Endothelial cell of umbilical vein (primary cell): ENCODE measurements around the gene STK17B. TPM values are rescaled to one million over a fixed set of nuclear protein-coding genes. Genes with fewer than 3 reads are reported as not detected.

Experiments
- Bru-seq: library from RNA; stranded (reverse); fragments of 400-500 nt; gene quantifications from one replicate; lab custom pipeline; 2021; lab: Mats Ljungman, UMichigan
- BruChase-seq, 2 experiments: library from RNA; stranded (reverse); fragments of 400-500 nt; gene quantifications; one replicate each; lab custom pipeline; 2021; lab: Mats Ljungman, UMichigan
- BruUV-seq: library from RNA; stranded (reverse); fragments of 400-500 nt; replicated peaks from 2 replicates; lab custom pipeline; 2021; lab: Mats Ljungman, UMichigan
- CTCF ChIA-PET: fragments of 300-600, 350-600 bp; sonication (Branson Sonifier 250); formaldehyde crosslinking; loops from one replicate; lab custom pipeline; 2021; ENCODE audit warnings: antibody characterized with exemption, inconsistent platforms; lab: Charles Lee
- POLR2A ChIA-PET: fragments of 300-600, 350-600 bp; sonication (Branson Sonifier 250); formaldehyde crosslinking; loops from one replicate; lab custom pipeline; 2021; ENCODE audit warnings: antibody characterized with exemption, inconsistent platforms; lab: Charles Lee
- DNase-seq: peaks from one replicate; pipeline ENCODE4 v3.0.0-alpha.2; 2011; ENCODE audit warnings: low read depth, low spot score
- FAIRE-seq: peaks from 2 replicates; lab custom pipeline; 2011; peaks lifted over from hg19 to GRCh38; lab: Jason Lieb, UNC
- H2AFZ ChIP-seq: 2 replicates; pipeline ENCODE4 v1.6.0; 2012; ENCODE audit warnings: low read depth, low read length, control low read depth, inconsistent platforms
- H3K27ac ChIP-seq: 2 replicates; pipeline ENCODE4 v1.5.1; 2011; ENCODE audit warnings: low read depth, mild to moderate bottlenecking, control low read depth, low read length, moderate library complexity; ENCODE audit not compliant: insufficient read depth
- H3K27me3 ChIP-seq, 2 experiments: 2 replicates each; pipeline versions ENCODE4 v1.6.0 to v1.6.1; 2011; ENCODE audit warnings: low read length in 2 of 2, mixed read lengths in 1 of 2; ENCODE audit not compliant: control insufficient read depth in 2 of 2, insufficient read depth in 2 of 2
- H3K36me3 ChIP-seq, 2 experiments: 2 replicates in 1 of 2; 3 replicates in 1 of 2; pipeline ENCODE4 v1.5.1; 2011; ENCODE audit warnings: low read length in 2 of 2, mild to moderate bottlenecking in 1 of 2, moderate library complexity in 1 of 2; ENCODE audit not compliant: control insufficient read depth in 2 of 2, insufficient read depth in 2 of 2; ENCODE audit errors: extremely low read depth in 1 of 2
- H3K4me1 ChIP-seq: 3 replicates; pipeline ENCODE4 v1.5.1; 2011; ENCODE audit warnings: mild to moderate bottlenecking, low read length; ENCODE audit not compliant: control insufficient read depth, insufficient read depth; ENCODE audit errors: extremely low read depth
- H3K4me2 ChIP-seq: 2 replicates; pipeline ENCODE4 v1.6.1; 2011; ENCODE audit warnings: low read length, control low read depth, mixed read lengths; ENCODE audit not compliant: insufficient read depth
- H3K4me3 ChIP-seq, 3 experiments: fragments of 200-600 bp in 1 of 3; sonication (generic), shearing (Covaris generic) in 1 of 3; replicated peaks in 1 of 3; 2 replicates each; pipeline ENCODE4 v1.5.1; 2011 to 2016; ENCODE audit warnings: control low read depth in 3 of 3, low read length in 3 of 3, mild to moderate bottlenecking in 2 of 3, inconsistent platforms in 1 of 3, low read depth in 1 of 3, moderate library complexity in 1 of 3; ENCODE audit not compliant: insufficient read depth in 1 of 3
- H3K79me2 ChIP-seq: 2 replicates; pipeline ENCODE4 v1.6.0; 2012; ENCODE audit warnings: low read length, inconsistent platforms; ENCODE audit not compliant: control insufficient read depth, insufficient read depth
- H3K9ac ChIP-seq: replicated peaks from 2 replicates; pipeline ENCODE3; 2011; ENCODE audit warnings: low read length, control low read depth; ENCODE audit not compliant: insufficient read depth; ENCODE audit errors: extremely low read depth
- H3K9me1 ChIP-seq: replicated peaks from 3 replicates; pipeline ENCODE4 v1.6.0; 2011; ENCODE audit warnings: mild to moderate bottlenecking, low read length; ENCODE audit not compliant: control insufficient read depth, insufficient read depth; ENCODE audit errors: extremely low read depth
- H3K9me3 ChIP-seq: replicated peaks from 2 replicates; pipeline ENCODE4 v1.5.1; 2012; ENCODE audit warnings: low read length, inconsistent platforms; ENCODE audit not compliant: control insufficient read depth, insufficient read depth
- H4K20me1 ChIP-seq: replicated peaks from 2 replicates; pipeline ENCODE3; 2011; ENCODE audit warnings: mild to moderate bottlenecking, low read length; ENCODE audit not compliant: control insufficient read depth, insufficient read depth; ENCODE audit errors: extremely low read depth
- EZH2 ChIP-seq: IDR thresholded peaks from 2 replicates; pipeline ENCODE4 v1.6.1; 2012; ENCODE audit warnings: borderline replicate concordance, low read depth, mild to moderate bottlenecking, moderate library complexity, low read length, inconsistent platforms; ENCODE audit not compliant: severe bottlenecking
- FOS ChIP-seq: IDR thresholded peaks from 2 replicates; pipeline ENCODE4 v1.6.1; 2011; ENCODE audit warnings: mild to moderate bottlenecking, low read length, moderate library complexity, borderline replicate concordance; ENCODE audit not compliant: insufficient read depth
- GATA2 ChIP-seq: IDR thresholded peaks from 2 replicates; pipeline ENCODE4 v1.7.0; 2011; ENCODE audit warnings: low read depth, mild to moderate bottlenecking, moderate library complexity, mixed read lengths, low read length; ENCODE audit not compliant: insufficient read length, insufficient read depth
- JUN ChIP-seq: IDR thresholded peaks from 2 replicates; pipeline ENCODE4 v1.6.1; 2011; ENCODE audit warnings: borderline replicate concordance, low read depth; ENCODE audit not compliant: insufficient read length, insufficient read depth
- MAX ChIP-seq: IDR thresholded peaks from 2 replicates; pipeline ENCODE4 v1.6.1; 2011; ENCODE audit not compliant: insufficient read depth, insufficient read length
- MYC ChIP-seq: IDR thresholded peaks from one replicate; pipeline ENCODE4 v1.6.1; 2011; ENCODE audit warnings: mild to moderate bottlenecking, low read depth, low read length
- POLR2A ChIP-seq: IDR thresholded peaks from 2 replicates; pipeline ENCODE4 v1.6.1; 2012; ENCODE audit warnings: low read depth, mild to moderate bottlenecking, control low read depth, low read length
- POLR2AphosphoS5 ChIP-seq: IDR thresholded peaks from 2 replicates; pipeline ENCODE4 v1.6.1; 2012; ENCODE audit warnings: low read depth, mild to moderate bottlenecking, control low read depth, low read length, moderate library complexity; ENCODE audit not compliant: insufficient read depth
- dilution Hi-C: fragments of 300-500 bp; cut with MboI; formaldehyde crosslinking; loops from one replicate; pipeline ENCODE4 v1.15.0; 2019; ENCODE audit warnings: low sequenced_read_pairs; ENCODE audit not compliant: extremely low pct_ligation_motif_present
- intact Hi-C: fragments of 100-400 bp; cut with micrococcal nuclease; formaldehyde crosslinking; loops from one replicate; pipeline ENCODE4 v1.10.0; 2022
- long read RNA-seq: library from polyadenylated mRNA; stranded (forward); transcript quantifications from one replicate; pipeline ENCODE4 v2.0.0, GENCODE V29; 2021
- polyA minus RNA-seq, 3 experiments: library from RNA; depleted of rRNA, polyadenylated mRNA; stranded (reverse); fragments of >200 nt; gene quantifications; 1 replicate in 1 of 3; 2 replicates in 2 of 3; pipeline ENCODE4 v1.2.3, GENCODE V29; 2011
- polyA plus RNA-seq, 4 experiments: library from polyadenylated mRNA; depleted of rRNA in 3 of 4; stranded (reverse) in 3 of 4; unstranded in 1 of 4; fragments of >200 nt; gene quantifications; 2 replicates each; pipeline versions ENCODE4 v1.2.1 to v1.2.3, GENCODE V29; 2011 to 2012; ENCODE audit warnings: missing spikeins in 1 of 4
- total RNA-seq: library from RNA; stranded (reverse); gene quantifications from 2 replicates; pipeline ENCODE4 v1.2.3, GENCODE V29; 2021
- TF ChIP-seq, protein P1 (sequence below), 2 donors: IDR thresholded peaks; 1 replicate in 1 of 2; 2 replicates in 1 of 2; pipeline ENCODE4 v1.5.1; 2011; ENCODE audit warnings: low read length in 2 of 2, mild to moderate bottlenecking in 2 of 2, moderate library complexity in 2 of 2, control low read depth in 1 of 2, inconsistent platforms in 1 of 2, low read depth in 1 of 2; ENCODE audit not compliant: insufficient read depth in 1 of 2; ENCODE audit errors: extremely low read depth in 1 of 2

Gene STK17B
- 12.4 and 16.6 TPM in 2 replicates for total RNA-seq
- polyA plus RNA-seq: 2.0 and 2.5 TPM in 2 replicates
- polyA plus RNA-seq (2011; cell fraction: cytosol; rRNA removed): 3.0 and 3.2 TPM in 2 replicates
- polyA plus RNA-seq (2011; cell fraction: nucleus; rRNA removed): 4.0 and 5.1 TPM in 2 replicates
- polyA plus RNA-seq (2012): 5.3 and 9.4 TPM in 2 replicates
- 5.6 and 6.5 TPM in 2 replicates for polyA minus RNA-seq
- polyA minus RNA-seq (2011; cell fraction: cytosol; rRNA and poly(A)+ RNA removed): 6.6 TPM
- polyA minus RNA-seq (2011; cell fraction: nucleus; rRNA and poly(A)+ RNA removed): 7.5 and 15.1 TPM in 2 replicates
- Bru-seq, nascent RNA: percentile 80 among the genes with signal in this experiment
- percentile 61 among the genes with signal in this experiment for BruChase-seq, experiment 1, labeled RNA remaining after a 6-hour chase
- percentile 70 among the genes with signal in this experiment for BruChase-seq, experiment 2, labeled RNA remaining after a 2-hour chase
- long read RNA-seq, full-length matches to known transcripts: 3 of 5 reads
- long read RNA-seq, partial matches to known transcripts: 1 of 5 reads
- long read RNA-seq, other reads (novel, unspliced or antisense): 1 of 5 reads

GRCh38 chr2:196171248-196171871, at the start of gene STK17B:
Gene STK17B (minus strand): TSS chr2:196171578. CDS start chr2:196163383, 8,195 bp downstream.
- TF ChIP-seq FOS (no peak), MYC (no peak), POLR2A (peak; percentile 98), MAX (peak; percentile 75), EZH2 (no peak), JUN (no peak), POLR2AphosphoS5 (peak; percentile 94), GATA2 (no peak)
- TF ChIP-seq, protein P1, sequence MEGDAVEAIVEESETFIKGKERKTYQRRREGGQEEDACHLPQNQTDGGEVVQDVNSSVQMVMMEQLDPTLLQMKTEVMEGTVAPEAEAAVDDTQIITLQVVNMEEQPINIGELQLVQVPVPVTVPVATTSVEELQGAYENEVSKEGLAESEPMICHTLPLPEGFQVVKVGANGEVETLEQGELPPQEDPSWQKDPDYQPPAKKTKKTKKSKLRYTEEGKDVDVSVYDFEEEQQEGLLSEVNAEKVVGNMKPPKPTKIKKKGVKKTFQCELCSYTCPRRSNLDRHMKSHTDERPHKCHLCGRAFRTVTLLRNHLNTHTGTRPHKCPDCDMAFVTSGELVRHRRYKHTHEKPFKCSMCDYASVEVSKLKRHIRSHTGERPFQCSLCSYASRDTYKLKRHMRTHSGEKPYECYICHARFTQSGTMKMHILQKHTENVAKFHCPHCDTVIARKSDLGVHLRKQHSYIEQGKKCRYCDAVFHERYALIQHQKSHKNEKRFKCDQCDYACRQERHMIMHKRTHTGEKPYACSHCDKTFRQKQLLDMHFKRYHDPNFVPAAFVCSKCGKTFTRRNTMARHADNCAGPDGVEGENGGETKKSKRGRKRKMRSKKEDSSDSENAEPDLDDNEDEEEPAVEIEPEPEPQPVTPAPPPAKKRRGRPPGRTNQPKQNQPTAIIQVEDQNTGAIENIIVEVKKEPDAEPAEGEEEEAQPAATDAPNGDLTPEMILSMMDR (IDR thresholded peaks at IDR 0.05; ENCODE audit: extremely low read depth in 1 of 2, insufficient read depth in 1 of 2, low read depth in 1 of 2, low read length in 2 of 2): peak; percentile 9 to 41
- intact Hi-C loops: loop anchor here (1.0 to 10.0 kb wide), 7 partner anchors 41 to 433 kb away; no protein-coding TSS in a partner anchor
- Histone ChIP-seq H3K27ac (peak within 1 kb of the TSS; percentile 69), H3K27me3 (peaks cover 4 to 17% of the 10 kb centered on the region in 2 experiments), H3K9me3 (no peaks in the 10 kb centered on the region), H3K9ac (peak within 1 kb of the TSS; percentile 84), H3K79me2 (peaks cover 47% of the 10 kb centered on the region), H3K4me3 (peak within 1 kb of the TSS; percentile 50 to 94 (median 83)), H3K4me1 (peaks cover 36% of the 10 kb centered on the region), H3K9me1 (no peaks in the 10 kb centered on the region), H3K36me3 (no peaks in the 10 kb centered on the region), H3K4me2 (peak within 1 kb of the TSS; percentile 97), H2AFZ (peak within 1 kb of the TSS; percentile 96), H4K20me1 (no peaks in the 10 kb centered on the region)
- peak; percentile 94 for DNase-seq
- dilution Hi-C loops: no loop called here
- ChIA-PET CTCF (interaction anchor here (0.7 to 2.3 kb wide), 10 partner anchors 9 to 282 kb away, joined by 3 to 21 read pairs (median 4); partner anchors contain the start of gene DNAH7), POLR2A (no interaction called here)
- no TSS peak for BruUV-seq
- peak; percentile 86 for FAIRE-seq
